Stimulated activated CD8-positive, alpha-beta memory T cell treated with anti-CD3 and anti-CD28 coated beads, Interleukin-12 subunit alpha, Interleukin-12 subunit beta, amount 100 ng/mL, for 4 hours (primary cell): Measurements from ENCODE around the gene SIGLEC15.
"Not testable (repeated sequence)": the region's sequence is repeated elsewhere in the genome, so short reads cannot be mapped to it uniquely, and the experiment has no call there.

ENCODE experiments used
- DNase-seq: peaks from one replicate; pipeline ENCODE4 v3.0.0-alpha.2; 2020; ENCODE audit warnings: low read depth

Gene SIGLEC15

GRCh38 chr18:45820106-45820745 is 5.2 kb upstream of the SIGLEC15 start:
- DNase-seq = no peak

DNA sequence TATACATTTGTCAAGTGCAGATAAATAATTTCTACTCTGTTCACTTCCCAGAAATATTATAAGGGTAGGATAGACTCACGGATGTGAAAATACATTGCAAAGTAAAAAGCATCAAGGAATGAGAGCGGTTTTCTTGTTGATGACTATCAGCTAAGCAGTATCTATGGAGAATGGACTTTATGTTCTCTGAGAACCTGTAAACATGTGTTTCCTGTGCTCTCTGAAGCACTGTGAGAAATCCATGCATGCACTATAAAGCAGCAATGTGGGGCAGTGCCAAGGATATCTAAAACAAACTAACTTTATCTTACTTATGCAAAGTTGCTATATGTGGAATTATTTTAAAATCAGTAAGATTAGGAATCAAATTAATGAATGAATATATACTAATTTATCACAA is 4.4 kb upstream of the SIGLEC15 start:
- DNase-seq = no peak

GRCh38 chr18:45821711-45822110 is 3.8 kb upstream of the SIGLEC15 start:
- DNase-seq = no peak

DNA sequence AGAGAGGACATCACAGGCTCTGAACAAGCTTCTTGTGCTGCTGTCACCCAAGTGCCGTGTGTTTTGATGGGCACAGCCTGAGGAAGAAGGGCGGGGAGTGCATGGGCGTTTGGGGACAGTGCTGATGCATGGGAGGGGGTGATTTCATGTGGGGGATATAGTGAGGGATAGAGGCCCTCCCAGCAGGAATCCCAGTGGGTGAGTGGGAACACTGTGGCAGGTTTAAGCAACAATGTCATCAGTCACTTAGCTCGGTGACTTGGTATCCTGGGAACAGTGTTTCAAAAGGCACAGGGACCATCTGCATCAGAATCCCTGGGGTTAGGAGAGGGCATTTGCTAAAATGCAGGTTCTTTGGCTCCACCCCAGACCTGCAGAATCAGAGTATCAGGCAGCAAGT is 609 bp downstream of the SIGLEC15 start:
- DNase-seq = no peak

DNA sequence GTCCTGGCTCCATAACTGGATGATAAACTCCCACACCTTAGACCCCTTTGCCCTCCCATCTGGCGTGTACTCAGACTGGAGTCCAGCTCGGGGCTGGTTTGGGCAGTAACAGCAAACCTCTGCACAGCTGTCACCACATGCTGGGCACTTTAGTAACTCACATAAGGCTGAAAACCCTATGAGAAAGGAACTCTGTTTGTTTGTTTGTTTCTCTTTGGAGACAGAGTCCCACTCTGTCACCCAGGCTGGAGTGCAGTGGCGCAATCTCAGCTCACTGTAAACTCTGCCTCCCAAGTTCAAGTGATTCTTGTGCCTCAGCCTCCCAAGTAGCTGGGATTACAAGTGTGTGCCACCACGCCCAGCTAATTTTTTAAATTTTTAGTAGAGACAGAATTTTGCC is 1.2 kb downstream of the SIGLEC15 start:
- DNase-seq = not testable (repeated sequence)

DNA sequence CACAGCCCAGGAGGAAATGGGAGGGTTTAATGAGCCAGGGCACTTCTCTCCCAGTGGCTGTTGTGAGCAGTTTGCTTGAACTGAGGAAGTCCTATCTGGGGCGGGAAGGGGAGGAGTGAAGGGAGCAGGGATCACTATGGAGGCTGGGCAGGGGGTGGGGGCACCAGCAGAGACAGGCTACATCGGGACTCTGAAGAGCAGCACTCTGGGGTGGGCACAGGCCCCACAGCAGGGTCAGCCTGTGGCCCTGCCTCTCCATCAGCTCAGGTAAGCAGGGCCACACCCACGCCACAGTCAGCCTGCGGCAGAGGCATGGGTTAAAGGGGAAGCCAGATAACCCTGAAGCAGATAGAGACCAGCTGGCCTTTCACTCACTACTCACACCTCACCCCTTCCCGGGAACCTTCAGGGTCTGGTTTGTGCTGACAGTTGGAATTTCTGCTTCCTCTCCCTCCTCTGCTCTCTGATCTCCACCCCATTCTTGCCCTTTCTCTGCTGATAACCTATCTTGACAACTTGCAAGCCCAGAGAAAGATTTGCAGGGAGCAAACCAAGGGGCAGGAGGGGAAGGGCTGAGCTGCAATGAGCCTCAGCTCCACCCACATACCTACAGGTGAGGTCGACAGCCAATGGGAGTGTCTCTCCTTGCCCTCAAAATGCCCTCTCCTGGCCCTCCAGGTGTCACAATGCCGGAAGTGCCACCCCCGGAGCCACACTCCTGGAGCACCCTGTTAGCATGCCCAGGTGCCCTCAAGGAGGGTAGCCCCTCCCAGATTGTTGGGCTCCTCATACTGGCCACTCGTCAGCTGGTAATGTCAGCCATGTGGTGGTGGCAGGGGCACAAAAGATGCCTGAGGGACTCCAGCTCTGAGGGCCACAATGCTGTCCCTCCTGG is 3.7 kb downstream of the SIGLEC15 start:
- DNase-seq = no peak

DNA sequence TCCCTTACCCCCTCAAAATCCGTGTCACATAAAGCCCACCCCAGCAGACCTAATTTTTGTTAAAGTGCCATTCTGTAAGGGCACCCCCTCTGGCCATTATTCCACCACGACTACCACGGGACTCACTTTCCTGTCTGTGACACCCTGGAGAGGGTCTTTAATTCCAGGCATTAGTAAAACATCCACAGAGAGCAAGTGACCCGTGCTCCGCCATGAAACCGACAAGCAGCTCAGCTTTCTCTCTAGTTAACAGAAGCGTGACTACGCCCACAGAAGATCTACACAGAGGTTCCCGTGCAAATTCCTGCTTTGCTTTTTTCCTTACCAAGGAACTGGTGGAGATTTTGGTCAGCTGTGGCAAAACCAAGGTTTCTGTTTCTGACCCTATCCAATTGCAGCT is 4.4 kb downstream of the SIGLEC15 start:
- DNase-seq = no peak

DNA sequence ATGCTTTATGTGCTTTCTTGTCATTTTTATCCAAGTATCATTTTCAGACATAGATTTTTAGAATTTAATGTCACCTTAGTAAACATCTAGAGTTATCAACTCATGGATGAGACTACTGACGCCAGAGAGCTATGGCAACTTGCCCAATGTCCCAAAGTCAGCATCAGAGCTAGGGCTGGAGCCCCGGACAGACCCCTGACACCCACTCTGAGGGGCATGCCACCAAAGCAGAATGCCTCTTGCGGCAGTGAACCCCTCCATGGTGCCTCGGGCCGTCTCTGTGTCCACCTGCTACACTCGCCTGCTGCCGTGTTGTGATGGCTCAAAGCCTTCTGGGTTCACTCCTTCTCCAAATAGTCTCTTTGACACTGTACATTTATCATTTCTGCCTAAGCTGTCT is 5.4 kb downstream of the SIGLEC15 start:
- DNase-seq = no peak

- no peak for DNase-seq
These were observed 8.4 kb downstream of the SIGLEC15 start for GRCh38 chr18:45833846-45834245.

GRCh38 chr18:45834306-45834705 is 8.8 kb downstream of the SIGLEC15 start:
- DNase-seq = no peak

DNA sequence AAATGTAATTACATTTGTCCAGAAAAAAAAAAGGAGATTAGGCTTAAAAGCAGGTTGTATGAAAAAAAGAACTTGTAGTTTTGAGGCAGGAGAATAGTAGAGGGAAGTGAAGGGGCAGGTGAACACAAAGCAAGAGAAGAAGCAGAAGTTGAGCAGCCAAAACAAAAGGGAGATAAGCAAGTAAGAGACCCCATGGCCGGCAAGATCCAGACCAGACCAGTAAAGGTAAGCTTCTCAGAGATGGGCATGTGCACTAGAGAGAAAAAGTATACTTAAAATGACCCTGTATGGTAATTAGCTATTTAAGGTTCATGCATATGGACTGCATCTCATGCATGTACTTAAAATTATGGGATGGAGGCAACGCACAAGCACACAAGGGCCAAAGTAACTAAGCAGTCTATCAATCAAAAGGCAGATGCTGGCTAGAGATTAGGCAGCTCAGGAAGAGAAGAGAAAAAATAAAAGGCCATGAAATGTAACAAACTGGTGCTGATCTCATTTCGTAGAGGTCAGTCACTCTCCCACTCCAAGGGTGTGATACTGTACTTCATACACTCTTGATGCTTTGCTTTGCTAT is 9.7 kb downstream of the SIGLEC15 start:
- no peak for DNase-seq

- no peak for DNase-seq
These were observed 11.0 kb downstream of the SIGLEC15 start for GRCh38 chr18:45836242-45837205.

- DNase-seq = no peak
These were observed 12.0 kb downstream of the SIGLEC15 start for GRCh38 chr18:45837283-45838070.

DNA sequence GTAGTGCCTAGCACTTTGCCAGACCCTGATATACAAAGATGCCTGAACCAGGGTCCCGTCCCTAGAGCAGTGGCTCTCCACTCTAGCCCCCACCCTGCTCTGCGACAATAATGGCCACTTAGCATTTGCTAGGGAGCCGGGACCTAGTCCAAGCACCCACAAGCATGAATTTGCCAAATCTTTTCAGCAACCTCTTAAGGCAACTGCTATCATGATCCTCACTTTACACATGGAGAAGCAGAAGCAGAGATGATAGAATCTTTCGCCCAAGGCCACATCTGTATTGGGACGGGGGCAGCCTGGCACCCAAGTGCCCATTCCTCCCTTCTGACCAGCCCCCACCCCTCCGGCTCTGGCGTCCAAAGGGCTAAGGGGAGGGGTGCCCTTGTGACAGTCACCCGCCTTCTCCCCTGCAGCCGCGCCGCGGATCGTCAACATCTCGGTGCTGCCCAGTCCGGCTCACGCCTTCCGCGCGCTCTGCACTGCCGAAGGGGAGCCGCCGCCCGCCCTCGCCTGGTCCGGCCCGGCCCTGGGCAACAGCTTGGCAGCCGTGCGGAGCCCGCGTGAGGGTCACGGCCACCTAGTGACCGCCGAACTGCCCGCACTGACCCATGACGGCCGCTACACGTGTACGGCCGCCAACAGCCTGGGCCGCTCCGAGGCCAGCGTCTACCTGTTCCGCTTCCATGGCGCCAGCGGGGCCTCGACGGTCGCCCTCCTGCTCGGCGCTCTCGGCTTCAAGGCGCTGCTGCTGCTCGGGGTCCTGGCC is 13.0 kb downstream of the SIGLEC15 start:
- no peak for DNase-seq

DNA sequence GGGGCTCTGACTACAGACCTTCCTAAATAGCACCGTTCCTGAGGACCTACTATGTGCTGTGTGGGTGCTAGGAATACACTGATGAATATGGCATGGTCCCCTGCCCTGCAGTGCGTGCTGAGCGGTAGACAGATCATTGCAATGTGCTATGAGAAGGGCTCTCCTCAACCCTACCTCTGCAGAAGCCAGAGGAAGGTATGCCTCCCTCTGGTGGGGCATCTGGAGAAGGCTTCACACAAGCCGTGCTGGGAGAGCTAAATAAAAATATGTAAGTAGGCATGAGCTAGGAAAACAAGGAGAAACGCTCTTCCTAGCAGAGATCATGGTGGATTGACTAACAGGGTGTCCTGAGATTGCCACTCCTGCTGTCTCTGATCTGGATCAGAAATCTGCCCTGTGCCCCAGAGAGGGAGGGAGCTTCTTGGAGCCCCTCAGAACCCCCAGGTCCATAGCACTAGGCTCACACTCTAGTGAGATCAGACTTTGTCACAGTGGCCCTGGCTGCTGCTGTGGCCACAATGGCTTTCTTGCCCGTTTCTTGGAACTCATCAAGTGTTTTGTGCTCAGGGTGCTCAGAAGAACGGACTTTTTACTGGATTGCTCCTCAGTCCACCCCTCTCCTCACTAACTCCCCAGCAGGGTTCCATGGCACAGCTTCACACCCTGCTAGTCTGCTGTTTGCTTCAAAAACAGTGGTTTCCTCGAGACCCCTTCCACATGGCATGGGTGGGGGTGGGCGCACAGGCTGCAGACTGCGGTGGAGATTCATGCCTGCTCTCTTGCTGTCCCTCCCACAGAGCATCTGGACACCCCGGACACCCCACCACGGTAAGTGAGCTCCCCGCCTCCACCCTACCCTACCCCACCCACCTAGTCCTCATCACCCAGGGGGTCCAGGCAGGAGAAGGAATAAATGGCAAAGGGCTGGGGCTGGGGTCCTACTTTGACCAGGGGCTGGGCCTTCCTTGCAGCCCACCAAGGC is 14.2 kb downstream of the SIGLEC15 start:
- no peak for DNase-seq

GRCh38 chr18:45841060-45841764 is 15.7 kb downstream of the SIGLEC15 start:
- no peak for DNase-seq

GRCh38 chr18:45841765-45842442 is 16.4 kb downstream of the SIGLEC15 start:
- no peak for DNase-seq

DNA sequence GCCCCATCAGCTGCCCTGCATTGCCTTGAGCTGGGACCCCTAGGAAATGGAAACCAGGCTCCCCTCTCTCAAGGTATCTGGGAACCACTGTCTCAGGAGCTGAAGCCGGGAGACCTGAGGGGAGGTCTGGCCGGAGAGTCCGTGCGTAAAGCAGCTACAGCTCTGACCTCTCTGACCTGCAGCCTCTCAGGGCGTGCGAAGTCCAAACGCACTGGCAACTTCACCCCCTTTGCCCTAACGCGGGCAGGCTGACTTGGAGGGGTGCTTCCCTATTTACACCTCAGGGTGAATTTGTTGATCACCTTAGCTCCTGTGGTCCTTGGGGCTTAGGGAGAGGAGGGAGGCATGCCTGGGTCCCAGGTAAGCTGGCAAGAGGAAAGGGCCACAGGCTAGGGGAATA is 17.5 kb downstream of the SIGLEC15 start:
- no peak for DNase-seq
